ENCODE data around the gene KYNU. TPM values are rescaled to one million over a fixed set of nuclear protein-coding genes. Genes with fewer than 3 reads are reported as not detected.
A peak's percentile ranks its signal among the peaks of the same experiment; 100 is the strongest.

KYNU gene
- total and polyA plus RNA-seq, 10 of the 15 experiments (the other 5 are each of a cell fraction or from before 2014, with no cell fraction given) = 31.3 to 101 (median 38.3) TPM

GRCh38 chr2:142875652-142876051, 1.8 kb upstream of the KYNU start (continued):
- TF ChIP-seq BACH1 (IDR thresholded peaks at IDR 0.05; ENCODE audit: borderline replicate concordance) (no peak), RUNX3 (IDR thresholded peaks at IDR 0.05; ENCODE audit: low read length) (peak; percentile 76), EED (IDR thresholded peaks at IDR 0.05; ENCODE audit: low read depth) (peak; percentile 68), FOS (IDR thresholded peaks at IDR 0.05; ENCODE audit: borderline replicate concordance, extremely low read depth, insufficient read length) (no peak), PAX8 (IDR thresholded peaks at IDR 0.05) (no peak), IKZF1 (conservative IDR thresholded peaks at IDR 0.05) (peak; percentile 62; the same call in 1 of the 2 replicates)

DNA sequence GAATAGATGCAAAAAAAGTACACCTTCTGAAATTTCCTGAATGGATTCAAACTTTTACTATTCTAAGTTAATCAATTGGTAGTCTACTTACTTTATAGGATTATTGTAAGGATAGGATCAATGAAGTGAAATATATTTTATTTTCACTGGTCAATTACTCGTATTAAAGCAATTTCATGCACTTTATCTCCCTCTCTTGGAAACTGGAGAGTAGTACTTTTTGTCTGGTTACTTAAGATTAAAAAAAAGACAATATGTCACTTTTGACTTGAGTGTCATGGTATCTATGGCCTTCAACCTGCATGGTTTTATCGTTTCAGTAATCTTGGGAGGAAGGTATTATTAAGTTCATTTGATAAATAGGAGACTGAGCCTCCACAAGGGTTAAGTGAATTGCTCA, 1.0 kb upstream of the KYNU start:
- H2AFZ ChIP-seq (ENCODE audit: control insufficient read depth, low read depth, low read length) = peak overlapping the region; percentile 46; the same call in 1 of the 2 replicates
- BruUV-seq (replicated peaks) = no TSS peak
- no peaks in the 10 kb centered on the region for H4K20me1 ChIP-seq (ENCODE audit: control insufficient read depth, insufficient read depth)
- WGBS (ENCODE audit: insufficient coverage, insufficient replicate concordance, low lambda C conversion rate, missing lambda C conversion rate) = 8% methylated on average over 2 of the region's 2 CpGs
- no peaks in the 10 kb centered on the region for H3K27me3 ChIP-seq (replicated peaks in 1 of 2; ENCODE audit: control insufficient read depth in 2 of 2, insufficient read depth in 2 of 2, low read length in 1 of 2)
- H3K27ac ChIP-seq (ENCODE audit: control insufficient read depth, insufficient read depth) = peak overlapping the region; percentile 83
- ATAC-seq (no peak), DNase-seq (ENCODE audit: low read depth, low spot score) (no peak), FAIRE-seq (no peak)
- in situ Hi-C loops (cut with MboI) (no loop called here), intact Hi-C loops (cut with micrococcal nuclease; ENCODE audit: unreplicated experiment) (loop anchor here (5.0 kb wide), 2 partner anchors 134 to 256 kb away; no protein-coding TSS in a partner anchor)
- ChIA-PET RAD21 (ENCODE audit: unreplicated experiment) (interaction anchor here (1.0 to 4.2 kb wide), 8 partner anchors 10 to 194 kb away, joined by 3 to 48 read pairs (median 4); no protein-coding TSS in a partner anchor), POLR2A (interaction anchor here (1.3 to 1.6 kb wide), 3 partner anchors 8 to 39 kb away, joined by 4 to 8 read pairs (median 6); no protein-coding TSS in a partner anchor), SMC1A (ENCODE audit: uncharacterized antibody, unreplicated experiment) (interaction anchor here (0.9 to 4.8 kb wide), 11 partner anchors 9 to 201 kb away, joined by 3 to 71 read pairs (median 7); no protein-coding TSS in a partner anchor), CTCF (interaction anchor here (0.9 to 5.5 kb wide), 15 partner anchors 10 to 196 kb away, joined by 3 to 48 read pairs (median 10); no protein-coding TSS in a partner anchor)
- peaks cover 0 to 3% of the 10 kb centered on the region in 2 experiments; a peak in 1 of 4 replicates for H3K36me3 ChIP-seq (ENCODE audit: control insufficient read depth in 2 of 2, insufficient read depth in 2 of 2, low read length in 1 of 2)
- H3K4me3 ChIP-seq = no peak overlapping the region
- H3K4me2 ChIP-seq (ENCODE audit: control insufficient read depth, insufficient read depth) = peak overlapping the region; percentile 22; the same call in 1 of the 2 replicates
- H3K9me3 ChIP-seq (replicated peaks; ENCODE audit: control insufficient read depth, insufficient read depth, low read length) = no peaks in the 10 kb centered on the region; the same call in 1 of the 3 replicates
- peaks cover 33% of the 10 kb centered on the region for H3K79me2 ChIP-seq (ENCODE audit: control insufficient read depth, insufficient read depth, low read length)
- peaks cover 19% of the 10 kb centered on the region for H3K4me1 ChIP-seq (ENCODE audit: control insufficient read depth, insufficient read depth, low read length)
- TF ChIP-seq RAD21 (IDR thresholded peaks at IDR 0.05; ENCODE audit: insufficient read depth, low read depth, low read length) (peak; percentile 41), ZBED1 (IDR thresholded peaks at IDR 0.05; ENCODE audit: borderline replicate concordance) (no peak), ASH2L (IDR thresholded peaks at IDR 0.05; ENCODE audit: borderline replicate concordance, low read depth) (no peak)
- TF ChIP-seq, protein P1, sequence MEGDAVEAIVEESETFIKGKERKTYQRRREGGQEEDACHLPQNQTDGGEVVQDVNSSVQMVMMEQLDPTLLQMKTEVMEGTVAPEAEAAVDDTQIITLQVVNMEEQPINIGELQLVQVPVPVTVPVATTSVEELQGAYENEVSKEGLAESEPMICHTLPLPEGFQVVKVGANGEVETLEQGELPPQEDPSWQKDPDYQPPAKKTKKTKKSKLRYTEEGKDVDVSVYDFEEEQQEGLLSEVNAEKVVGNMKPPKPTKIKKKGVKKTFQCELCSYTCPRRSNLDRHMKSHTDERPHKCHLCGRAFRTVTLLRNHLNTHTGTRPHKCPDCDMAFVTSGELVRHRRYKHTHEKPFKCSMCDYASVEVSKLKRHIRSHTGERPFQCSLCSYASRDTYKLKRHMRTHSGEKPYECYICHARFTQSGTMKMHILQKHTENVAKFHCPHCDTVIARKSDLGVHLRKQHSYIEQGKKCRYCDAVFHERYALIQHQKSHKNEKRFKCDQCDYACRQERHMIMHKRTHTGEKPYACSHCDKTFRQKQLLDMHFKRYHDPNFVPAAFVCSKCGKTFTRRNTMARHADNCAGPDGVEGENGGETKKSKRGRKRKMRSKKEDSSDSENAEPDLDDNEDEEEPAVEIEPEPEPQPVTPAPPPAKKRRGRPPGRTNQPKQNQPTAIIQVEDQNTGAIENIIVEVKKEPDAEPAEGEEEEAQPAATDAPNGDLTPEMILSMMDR (IDR thresholded peaks at IDR 0.05 in 2 of 3, conservative IDR thresholded peaks at IDR 0.05 in 1 of 3; ENCODE audit: control insufficient read depth in 2 of 3, extremely low read depth in 1 of 3, insufficient read depth in 1 of 3, low read depth in 3 of 3, low read length in 3 of 3) = peak in 1 of 3 experiments; percentile 3; a peak in 1 of 6 replicates
- TF ChIP-seq, protein P2, sequence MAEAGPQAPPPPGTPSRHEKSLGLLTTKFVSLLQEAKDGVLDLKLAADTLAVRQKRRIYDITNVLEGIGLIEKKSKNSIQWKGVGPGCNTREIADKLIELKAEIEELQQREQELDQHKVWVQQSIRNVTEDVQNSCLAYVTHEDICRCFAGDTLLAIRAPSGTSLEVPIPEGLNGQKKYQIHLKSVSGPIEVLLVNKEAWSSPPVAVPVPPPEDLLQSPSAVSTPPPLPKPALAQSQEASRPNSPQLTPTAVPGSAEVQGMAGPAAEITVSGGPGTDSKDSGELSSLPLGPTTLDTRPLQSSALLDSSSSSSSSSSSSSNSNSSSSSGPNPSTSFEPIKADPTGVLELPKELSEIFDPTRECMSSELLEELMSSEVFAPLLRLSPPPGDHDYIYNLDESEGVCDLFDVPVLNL (IDR thresholded peaks at IDR 0.05; ENCODE audit: low read depth, low read length) = no peak
- no peak overlapping the region for H3K9ac ChIP-seq (ENCODE audit: control insufficient read depth, insufficient read depth, low read length)
